GM12878 (cell line): Measurements from ENCODE around the gene SLC5A2. TPM values are rescaled to one million over a fixed set of nuclear protein-coding genes. Genes with fewer than 3 reads are reported as not detected.

Experiments
- ATF2 ChIP-seq: IDR thresholded peaks from 2 replicates; pipeline ENCODE4 v1.6.1; 2012; ENCODE audit warnings: low read length, inconsistent platforms
- BCL3 ChIP-seq: IDR thresholded peaks from 2 replicates; pipeline ENCODE4 v1.6.1; 2011; ENCODE audit warnings: borderline replicate concordance, low read depth, mild to moderate bottlenecking, moderate library complexity, low read length; ENCODE audit not compliant: insufficient read depth, poor library complexity, severe bottlenecking
- CBX3 ChIP-seq: fragments of 200-600 bp; sonication (generic); IDR thresholded peaks from 2 replicates; pipeline ENCODE4 v1.6.1; 2016; ENCODE audit warnings: low read depth, borderline replicate concordance
- CUX1 ChIP-seq: IDR thresholded peaks from 2 replicates; pipeline ENCODE4 v1.6.1; 2012; ENCODE audit warnings: improper control_type of control experiment, low read depth, low read length; ENCODE audit not compliant: insufficient replicate concordance
- FOS ChIP-seq: IDR thresholded peaks from 3 replicates; pipeline ENCODE4 v1.6.1; 2011; ENCODE audit warnings: borderline replicate concordance; ENCODE audit not compliant: insufficient read length; ENCODE audit errors: extremely low read depth
- KAT2A ChIP-seq: conservative IDR thresholded peaks from 2 replicates; pipeline ENCODE4 v1.6.1; 2011; ENCODE audit warnings: low read depth, low read length; ENCODE audit not compliant: control insufficient read depth
- LARP7 ChIP-seq: fragments of 450-650 bp; IDR thresholded peaks from 2 replicates; pipeline ENCODE4 v1.6.1; 2017; ENCODE audit warnings: mild to moderate bottlenecking
- MLLT1 ChIP-seq: fragments of 450-650 bp; IDR thresholded peaks from 2 replicates; pipeline ENCODE4 v1.6.1; 2016; ENCODE audit warnings: mild to moderate bottlenecking
- NBN ChIP-seq: fragments of 450-650 bp; IDR thresholded peaks from 2 replicates; pipeline ENCODE4 v1.6.1; 2016
- RELB ChIP-seq: fragments of 450-650 bp; IDR thresholded peaks from 2 replicates; pipeline ENCODE4 v1.6.1; 2017; ENCODE audit warnings: low read depth, mild to moderate bottlenecking, moderate library complexity
- REST ChIP-seq: IDR thresholded peaks from 2 replicates; pipeline ENCODE4 v1.6.1; 2012; ENCODE audit warnings: mild to moderate bottlenecking, low read depth, low read length
- ZZZ3 ChIP-seq: IDR thresholded peaks from 2 replicates; pipeline ENCODE4 v1.6.1; 2011; ENCODE audit warnings: low read depth; ENCODE audit not compliant: control insufficient read depth, insufficient read length
- polyA plus RNA-seq, 11 experiments: library from polyadenylated mRNA; depleted of rRNA in 4 of 11; unstranded in 6 of 11; stranded (reverse) in 5 of 11; fragments of >200 nt; fragmentation: Nextera tagmentation in 4 of 11; fragmentation: Illumina TruSeq in 1 of 11; extraction: Ambion mirVana in 4 of 11; extraction: Trizol in 1 of 11; gene quantifications; 1 replicate in 1 of 11; 2 replicates in 10 of 11; pipeline versions ENCODE4 v1.2.1 to v1.2.3, GENCODE V29; 2011 to 2016; ENCODE audit warnings: inconsistent platforms in 2 of 11, missing spikeins in 2 of 11, low read depth in 1 of 11
- total RNA-seq, 4 experiments: library from RNA; depleted of rRNA in 3 of 4; stranded (reverse); fragments of >200 nt in 3 of 4; fragmentation: Illumina TruSeq in 1 of 4; extraction: Trizol in 1 of 4; gene quantifications; 2 replicates each; pipeline versions ENCODE4 v1.2.1 to v1.2.3, GENCODE V29; 2013 to 2021

Gene SLC5A2
- total and polyA plus RNA-seq, 10 of the 15 experiments (the other 5 are each of a cell fraction or from before 2014, with no cell fraction given) = 3.6 to 4.8 (median 4.4) TPM; not detected in 6

- TF ChIP-seq RELB (no peak; the same call in 1 of the 2 replicates), LARP7 (no peak), ZZZ3 (no peak), MLLT1 (no peak), NBN (no peak; the same call in none of the 2 replicates), BCL3 (no peak), KAT2A (no peak), CUX1 (no peak), FOS (no peak), ATF2 (no peak), REST (no peak), CBX3 (no peak)
Measured at GRCh38 chr16:31459687-31460581, 23.0 kb upstream of the SLC5A2 start (continued).
